Measurements from ENCODE around the gene MRGPRD.

- no peak for TF ChIP-seq ZNF274 (IDR thresholded peaks at IDR 0.05; ENCODE audit: low read depth, low read length)
- TF ChIP-seq SUZ12 (IDR thresholded peaks at IDR 0.05; ENCODE audit: extremely low read depth, insufficient read depth, insufficient read length): no peak
- no peak for TF ChIP-seq YY1 (IDR thresholded peaks at IDR 0.05; ENCODE audit: insufficient read depth, insufficient read length)
Measured at GRCh38 chr11:69003301-69003865, 22.6 kb upstream of the MRGPRD start.
